Panc1 (cell line): ENCODE data around the gene NCAM1. TPM values are rescaled to one million over a fixed set of nuclear protein-coding genes. Genes with fewer than 3 reads are reported as not detected.
A peak's percentile ranks its signal among the peaks of the same experiment; 100 is the strongest.

Experiments used
- ATAC-seq: fragments of 200-7000 bp; cut with Tn5 transposase; 2 replicates; pipeline ENCODE4 v1.9.1; 2020; ENCODE audit warnings: mild to moderate bottlenecking, moderate library complexity
- BruUV-seq: library from RNA; stranded (reverse); fragments of 400-500 nt; replicated peaks from 2 replicates; lab custom pipeline; 2021; lab: Mats Ljungman, UMichigan
- CTCF ChIA-PET: fragments of 300-600 bp; sonication (Branson Sonifier 250); formaldehyde crosslinking; loops from one replicate; lab custom pipeline; 2022; ENCODE audit warnings: antibody characterized with exemption; lab: Charles Lee
- POLR2A ChIA-PET: fragments of 300-600 bp; sonication (Branson Sonifier 250); formaldehyde crosslinking; loops from one replicate; lab custom pipeline; 2022; ENCODE audit warnings: antibody characterized with exemption; lab: Charles Lee
- DNase-seq: peaks from one replicate; pipeline ENCODE4 v3.0.0-alpha.2; 2010; ENCODE audit warnings: low read depth, low spot score
- H3K27ac ChIP-seq: 2 replicates; pipeline ENCODE4 v1.5.1; 2011; ENCODE audit warnings: mild to moderate bottlenecking, low read length, inconsistent platforms
- H3K27me3 ChIP-seq: fragments of 200-500 bp; sonication (Bioruptor generic); 2 replicates; pipeline ENCODE4 v1.6.0; 2014; ENCODE audit warnings: low read length, inconsistent platforms; ENCODE audit not compliant: control insufficient read depth, insufficient read depth
- H3K36me3 ChIP-seq: fragments of 200-500 bp; sonication (Bioruptor generic); 2 replicates; pipeline ENCODE4 v1.5.1; 2014; ENCODE audit warnings: inconsistent platforms, mild to moderate bottlenecking, low read length, moderate library complexity; ENCODE audit not compliant: control insufficient read depth, insufficient read depth
- H3K4me1 ChIP-seq: 2 replicates; pipeline ENCODE4 v1.5.1; 2011; ENCODE audit warnings: inconsistent platforms, mild to moderate bottlenecking, low read length, moderate library complexity; ENCODE audit not compliant: control insufficient read depth, insufficient read depth
- H3K4me3 ChIP-seq, 2 experiments: 2 replicates each; pipeline ENCODE4 v1.5.1; 2011 to 2012; ENCODE audit warnings: low read depth in 2 of 2, low read length in 2 of 2, mild to moderate bottlenecking in 2 of 2, inconsistent platforms in 1 of 2, moderate library complexity in 1 of 2
- H3K9me3 ChIP-seq: fragments of 200-500 bp; sonication (Bioruptor generic); 2 replicates; pipeline ENCODE4 v1.5.1; 2014; ENCODE audit warnings: low read depth, mild to moderate bottlenecking, inconsistent platforms, low read length, moderate library complexity; ENCODE audit not compliant: control insufficient read depth, insufficient read depth
- CTCF ChIP-seq: fragments of 450-650 bp; IDR thresholded peaks from 2 replicates; pipeline ENCODE4 v1.5.1; 2017; ENCODE audit warnings: mild to moderate bottlenecking
- POLR2AphosphoS5 ChIP-seq: IDR thresholded peaks from 2 replicates; pipeline ENCODE4 v1.6.1; 2012; ENCODE audit warnings: mild to moderate bottlenecking, low read depth, low read length, moderate library complexity
- REST ChIP-seq, 2 experiments: IDR thresholded peaks; 2 replicates each; pipeline ENCODE4 v1.6.1; 2011 to 2012; ENCODE audit warnings: low read depth in 2 of 2, control low read depth in 1 of 2, low read length in 1 of 2, mild to moderate bottlenecking in 1 of 2, moderate library complexity in 1 of 2; ENCODE audit not compliant: insufficient read depth in 1 of 2
- SIN3A ChIP-seq: IDR thresholded peaks from 2 replicates; pipeline ENCODE4 v1.6.1; 2012; ENCODE audit warnings: low read depth, mild to moderate bottlenecking, low read length, moderate library complexity, borderline replicate concordance; ENCODE audit not compliant: insufficient read depth
- TCF7L2 ChIP-seq: IDR thresholded peaks from 2 replicates; pipeline ENCODE4 v1.6.1; 2011; ENCODE audit warnings: mild to moderate bottlenecking, low read depth, low read length, inconsistent platforms
- in situ Hi-C: cut with HindIII; loops from 2 replicates; pipeline ENCODE4 v1.10.0; 2016; ENCODE audit warnings: low sequenced_read_pairs, low pct_unique_long_range_greater_than_20kb
- intact Hi-C: fragments of 100-400 bp; cut with micrococcal nuclease; formaldehyde crosslinking; loops from one replicate; pipeline ENCODE4 v1.10.0; 2022; ENCODE audit not compliant: unreplicated experiment
- total RNA-seq: library from RNA; stranded (reverse); gene quantifications from one replicate; pipeline ENCODE4 v1.2.1, GENCODE V29; 2021; ENCODE audit not compliant: unreplicated experiment

Gene NCAM1
- total RNA-seq, 1 experiment from 2014 or later, result 0.18 TPM

GRCh38 chr11:113311536-113311935 is 350.3 kb downstream of the NCAM1 start:
- POLR2A ChIA-PET, result no interaction called here
- intact Hi-C loops, result no loop called here
- no peaks in the 10 kb centered on the region for H3K9me3 ChIP-seq
- CTCF ChIA-PET, result no interaction called here
- no peaks in the 10 kb centered on the region for H3K27me3 ChIP-seq
- no TSS peak for BruUV-seq
- H3K27ac ChIP-seq, result no peak overlapping the region
- no peak for TF ChIP-seq POLR2AphosphoS5
- TF ChIP-seq SIN3A, result no peak
- no peak for TF ChIP-seq CTCF
- no peak for TF ChIP-seq TCF7L2
- TF ChIP-seq REST (IDR thresholded peaks at IDR 0.05; ENCODE audit: insufficient read depth in 1 of 2, low read depth in 2 of 2, low read length in 1 of 2), result no peak
- H3K4me1 ChIP-seq, result peaks cover 15% of the 10 kb centered on the region
- no peak overlapping the region for H3K4me3 ChIP-seq
- in situ Hi-C loops, result no loop called here
- no peak for ATAC-seq
- no peak for DNase-seq
- no peaks in the 10 kb centered on the region for H3K36me3 ChIP-seq

DNA sequence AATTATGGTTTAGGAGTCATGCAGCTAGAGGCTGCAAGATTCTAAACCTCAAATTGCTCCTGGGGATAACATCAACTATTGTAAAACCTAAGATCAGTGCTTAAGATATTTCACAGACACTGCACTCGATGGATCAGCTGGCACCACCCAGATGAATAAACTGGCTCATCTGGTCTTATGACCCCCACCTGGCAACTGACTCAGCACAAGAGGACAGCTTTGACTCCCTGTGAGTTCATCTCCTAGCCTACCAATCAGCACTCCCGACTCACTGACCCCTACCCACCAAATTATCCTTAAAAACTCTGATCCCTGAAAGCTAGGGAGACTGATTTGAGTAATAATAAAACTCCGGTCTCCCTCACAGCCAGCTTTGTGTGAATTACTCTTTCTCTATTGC is 352.4 kb downstream of the NCAM1 start:
- peak overlapping the region; percentile 79 for H3K27ac ChIP-seq
- no peaks in the 10 kb centered on the region for H3K27me3 ChIP-seq
- intact Hi-C loops, result no loop called here
- DNase-seq (no peak), ATAC-seq (no peak)
- H3K9me3 ChIP-seq, result no peaks in the 10 kb centered on the region
- ChIA-PET CTCF (interaction anchor here (0.6 kb wide), 1 partner anchor 10 kb away, joined by 5 read pairs; no protein-coding TSS in a partner anchor), POLR2A (interaction anchor here (0.6 kb wide), 1 partner anchor 61 kb away, joined by 3 read pairs; no protein-coding TSS in a partner anchor)
- in situ Hi-C loops, result no loop called here
- H3K4me3 ChIP-seq, result peak overlapping the region; percentile 72 to 79
- no TSS peak for BruUV-seq
- TF ChIP-seq SIN3A (no peak), POLR2AphosphoS5 (no peak), TCF7L2 (no peak), REST (IDR thresholded peaks at IDR 0.05; ENCODE audit: insufficient read depth in 1 of 2, low read depth in 2 of 2, low read length in 1 of 2) (no peak), CTCF (no peak)
- H3K4me1 ChIP-seq, result peaks cover 15% of the 10 kb centered on the region
- H3K36me3 ChIP-seq, result no peaks in the 10 kb centered on the region
